ENCODE measurements around the gene RNF220. TPM values are rescaled to one million over a fixed set of nuclear protein-coding genes. Genes with fewer than 3 reads are reported as not detected.

The RNF220 gene
- polyA plus RNA-seq, 1 donor from 2014 or later: 142 TPM

DNA sequence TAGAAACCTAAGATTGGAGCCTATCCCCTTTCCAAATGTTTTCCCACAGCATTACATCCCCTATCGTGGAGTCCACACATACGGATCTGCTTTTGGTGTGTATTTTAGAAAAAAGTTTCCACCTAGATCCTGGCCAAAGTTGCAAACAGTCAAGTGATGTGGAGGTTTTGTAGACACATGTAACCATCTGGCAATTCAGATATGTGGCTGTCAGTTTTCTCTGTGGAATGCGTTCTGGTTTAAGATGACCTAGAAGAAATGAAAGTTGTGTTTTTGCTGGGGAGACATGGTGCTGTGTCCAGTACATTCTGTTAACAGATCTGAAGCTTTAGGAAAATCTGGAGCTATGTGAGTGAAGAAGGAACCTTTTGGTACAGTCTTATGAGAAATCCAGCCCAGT, 14.8 kb downstream of the RNF220 start:
- no peak overlapping the region for H3K4me3 ChIP-seq (ENCODE audit: low read length)
- H3K27me3 ChIP-seq (ENCODE audit: insufficient read depth, low read depth, low read length): peaks cover 60% of the 10 kb centered on the region
- H3K79me2 ChIP-seq (replicated peaks; ENCODE audit: insufficient read depth, low read length): no peaks in the 10 kb centered on the region
- no peaks in the 10 kb centered on the region for H4K20me1 ChIP-seq (ENCODE audit: insufficient read depth)
- no peaks in the 10 kb centered on the region for H3K9me2 ChIP-seq (ENCODE audit: insufficient read depth, low read length)
- H3K27ac ChIP-seq (ENCODE audit: low read length): no peak overlapping the region
- no peaks in the 10 kb centered on the region for H3K36me3 ChIP-seq (ENCODE audit: insufficient read depth, low read length)
- peaks cover 3% of the 10 kb centered on the region for H3F3A ChIP-seq (ENCODE audit: insufficient read depth, low read length, poor library complexity, severe bottlenecking)
- H2AFZ ChIP-seq (ENCODE audit: low read depth, low read length): no peak overlapping the region
- no peaks in the 10 kb centered on the region for H3K9me3 ChIP-seq (ENCODE audit: low read length)
- no peak overlapping the region for H3K9ac ChIP-seq (ENCODE audit: low read length)
- H3K4me2 ChIP-seq (ENCODE audit: low read length): no peak overlapping the region
- no peak for TF ChIP-seq POLR2AphosphoS5 (IDR thresholded peaks at IDR 0.05)
- TF ChIP-seq, protein P1, sequence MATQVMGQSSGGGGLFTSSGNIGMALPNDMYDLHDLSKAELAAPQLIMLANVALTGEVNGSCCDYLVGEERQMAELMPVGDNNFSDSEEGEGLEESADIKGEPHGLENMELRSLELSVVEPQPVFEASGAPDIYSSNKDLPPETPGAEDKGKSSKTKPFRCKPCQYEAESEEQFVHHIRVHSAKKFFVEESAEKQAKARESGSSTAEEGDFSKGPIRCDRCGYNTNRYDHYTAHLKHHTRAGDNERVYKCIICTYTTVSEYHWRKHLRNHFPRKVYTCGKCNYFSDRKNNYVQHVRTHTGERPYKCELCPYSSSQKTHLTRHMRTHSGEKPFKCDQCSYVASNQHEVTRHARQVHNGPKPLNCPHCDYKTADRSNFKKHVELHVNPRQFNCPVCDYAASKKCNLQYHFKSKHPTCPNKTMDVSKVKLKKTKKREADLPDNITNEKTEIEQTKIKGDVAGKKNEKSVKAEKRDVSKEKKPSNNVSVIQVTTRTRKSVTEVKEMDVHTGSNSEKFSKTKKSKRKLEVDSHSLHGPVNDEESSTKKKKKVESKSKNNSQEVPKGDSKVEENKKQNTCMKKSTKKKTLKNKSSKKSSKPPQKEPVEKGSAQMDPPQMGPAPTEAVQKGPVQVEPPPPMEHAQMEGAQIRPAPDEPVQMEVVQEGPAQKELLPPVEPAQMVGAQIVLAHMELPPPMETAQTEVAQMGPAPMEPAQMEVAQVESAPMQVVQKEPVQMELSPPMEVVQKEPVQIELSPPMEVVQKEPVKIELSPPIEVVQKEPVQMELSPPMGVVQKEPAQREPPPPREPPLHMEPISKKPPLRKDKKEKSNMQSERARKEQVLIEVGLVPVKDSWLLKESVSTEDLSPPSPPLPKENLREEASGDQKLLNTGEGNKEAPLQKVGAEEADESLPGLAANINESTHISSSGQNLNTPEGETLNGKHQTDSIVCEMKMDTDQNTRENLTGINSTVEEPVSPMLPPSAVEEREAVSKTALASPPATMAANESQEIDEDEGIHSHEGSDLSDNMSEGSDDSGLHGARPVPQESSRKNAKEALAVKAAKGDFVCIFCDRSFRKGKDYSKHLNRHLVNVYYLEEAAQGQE (IDR thresholded peaks at IDR 0.05; ENCODE audit: borderline replicate concordance): no peak
- TF ChIP-seq SMC3 (conservative IDR thresholded peaks at IDR 0.05; ENCODE audit: poor library complexity): no peak
- TF ChIP-seq RAD21 (conservative IDR thresholded peaks at IDR 0.05): no peak
- TF ChIP-seq EP300 (conservative IDR thresholded peaks at IDR 0.05; ENCODE audit: poor library complexity, severe bottlenecking): no peak
- no peak for TF ChIP-seq MXI1 (conservative IDR thresholded peaks at IDR 0.05; ENCODE audit: poor library complexity, severe bottlenecking)
- TF ChIP-seq TAF1 (IDR thresholded peaks at IDR 0.05; ENCODE audit: low read depth): no peak
- TF ChIP-seq, protein P2, sequence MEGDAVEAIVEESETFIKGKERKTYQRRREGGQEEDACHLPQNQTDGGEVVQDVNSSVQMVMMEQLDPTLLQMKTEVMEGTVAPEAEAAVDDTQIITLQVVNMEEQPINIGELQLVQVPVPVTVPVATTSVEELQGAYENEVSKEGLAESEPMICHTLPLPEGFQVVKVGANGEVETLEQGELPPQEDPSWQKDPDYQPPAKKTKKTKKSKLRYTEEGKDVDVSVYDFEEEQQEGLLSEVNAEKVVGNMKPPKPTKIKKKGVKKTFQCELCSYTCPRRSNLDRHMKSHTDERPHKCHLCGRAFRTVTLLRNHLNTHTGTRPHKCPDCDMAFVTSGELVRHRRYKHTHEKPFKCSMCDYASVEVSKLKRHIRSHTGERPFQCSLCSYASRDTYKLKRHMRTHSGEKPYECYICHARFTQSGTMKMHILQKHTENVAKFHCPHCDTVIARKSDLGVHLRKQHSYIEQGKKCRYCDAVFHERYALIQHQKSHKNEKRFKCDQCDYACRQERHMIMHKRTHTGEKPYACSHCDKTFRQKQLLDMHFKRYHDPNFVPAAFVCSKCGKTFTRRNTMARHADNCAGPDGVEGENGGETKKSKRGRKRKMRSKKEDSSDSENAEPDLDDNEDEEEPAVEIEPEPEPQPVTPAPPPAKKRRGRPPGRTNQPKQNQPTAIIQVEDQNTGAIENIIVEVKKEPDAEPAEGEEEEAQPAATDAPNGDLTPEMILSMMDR (IDR thresholded peaks at IDR 0.05; ENCODE audit: poor library complexity, severe bottlenecking): no peak
- no peak for TF ChIP-seq EZH2 (IDR thresholded peaks at IDR 0.05; ENCODE audit: borderline replicate concordance, insufficient read depth, low read length, poor library complexity, severe bottlenecking)

DNA sequence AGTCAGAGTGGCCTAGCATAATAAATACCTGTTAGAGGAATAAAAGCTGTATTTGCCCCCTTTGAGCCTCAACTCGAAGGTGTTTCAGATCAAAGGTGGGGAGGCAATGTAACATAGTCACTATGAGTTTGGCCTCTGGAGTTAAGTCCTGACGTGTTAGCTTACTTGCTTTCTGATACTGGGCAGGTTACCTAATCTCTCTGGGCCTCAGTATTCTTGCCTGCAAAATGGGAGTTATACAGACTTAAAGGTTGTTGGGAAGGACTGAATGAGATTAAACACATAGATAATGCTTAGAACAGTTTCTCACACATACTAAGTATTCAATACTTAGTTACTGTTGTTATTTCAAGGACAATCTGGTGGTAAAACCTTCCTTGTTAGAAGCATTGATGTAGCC, 15.5 kb downstream of the RNF220 start:
- Histone ChIP-seq H3K9me2 (ENCODE audit: insufficient read depth, low read length) (no peaks in the 10 kb centered on the region), H3K79me2 (replicated peaks; ENCODE audit: insufficient read depth, low read length) (no peaks in the 10 kb centered on the region), H3K4me2 (ENCODE audit: low read length) (no peak overlapping the region), H2AFZ (ENCODE audit: low read depth, low read length) (no peak overlapping the region), H3K27me3 (ENCODE audit: insufficient read depth, low read depth, low read length) (peaks cover 55% of the 10 kb centered on the region), H3K36me3 (ENCODE audit: insufficient read depth, low read length) (no peaks in the 10 kb centered on the region), H4K20me1 (ENCODE audit: insufficient read depth) (no peaks in the 10 kb centered on the region), H3K27ac (ENCODE audit: low read length) (no peak overlapping the region), H3K9me3 (ENCODE audit: low read length) (no peaks in the 10 kb centered on the region), H3F3A (ENCODE audit: insufficient read depth, low read length, poor library complexity, severe bottlenecking) (peaks cover 3% of the 10 kb centered on the region), H3K9ac (ENCODE audit: low read length) (no peak overlapping the region), H3K4me3 (ENCODE audit: low read length) (no peak overlapping the region)
- TF ChIP-seq SMC3 (conservative IDR thresholded peaks at IDR 0.05; ENCODE audit: poor library complexity) (no peak), EZH2 (IDR thresholded peaks at IDR 0.05; ENCODE audit: borderline replicate concordance, insufficient read depth, low read length, poor library complexity, severe bottlenecking) (no peak), POLR2AphosphoS5 (IDR thresholded peaks at IDR 0.05) (no peak), EP300 (conservative IDR thresholded peaks at IDR 0.05; ENCODE audit: poor library complexity, severe bottlenecking) (no peak), MXI1 (conservative IDR thresholded peaks at IDR 0.05; ENCODE audit: poor library complexity, severe bottlenecking) (no peak), RAD21 (conservative IDR thresholded peaks at IDR 0.05) (no peak), TAF1 (IDR thresholded peaks at IDR 0.05; ENCODE audit: low read depth) (no peak)
- TF ChIP-seq, protein P2 (IDR thresholded peaks at IDR 0.05; ENCODE audit: poor library complexity, severe bottlenecking): no peak
- TF ChIP-seq, protein P1 (IDR thresholded peaks at IDR 0.05; ENCODE audit: borderline replicate concordance): no peak
